Fibroblast of the aortic adventitia (primary cell): ENCODE results near the gene ZNF775. TPM values are rescaled to one million over a fixed set of nuclear protein-coding genes. Genes with fewer than 3 reads are reported as not detected.
A peak's percentile ranks its signal among the peaks of the same experiment; 100 is the strongest.

Experiments used
- DNase-seq: peaks from one replicate; pipeline ENCODE4 v3.0.0-alpha.2; 2010; ENCODE audit warnings: low read depth
- H3K4me3 ChIP-seq: 2 replicates; pipeline ENCODE4 v1.5.1; 2011; ENCODE audit warnings: low read depth, mild to moderate bottlenecking, control low read depth, low read length, moderate library complexity
- CTCF ChIP-seq: IDR thresholded peaks from 2 replicates; pipeline ENCODE4 v1.5.1; 2011; ENCODE audit warnings: mild to moderate bottlenecking, low read length, control low read depth, inconsistent platforms; ENCODE audit not compliant: insufficient read depth
- total RNA-seq: library from RNA; depleted of rRNA; stranded (reverse); fragments of >200 nt; gene quantifications from 2 replicates; pipeline ENCODE4 v1.2.3, GENCODE V29; 2012; ENCODE audit warnings: low replicate concordance

Gene ZNF775
- total RNA-seq, 1 donor = 2.8 TPM

- DNase-seq = no peak
- no peak for TF ChIP-seq CTCF
- H3K4me3 ChIP-seq = no peak overlapping the region
Observed at GRCh38 chr7:150375662-150376521, 3.2 kb upstream of the ZNF775 start.

- DNase-seq = no peak
- H3K4me3 ChIP-seq = no peak overlapping the region
- TF ChIP-seq CTCF = no peak
Observed at GRCh38 chr7:150376560-150376959, 2.6 kb upstream of the ZNF775 start.

- H3K4me3 ChIP-seq = no peak overlapping the region
- TF ChIP-seq CTCF = no peak
- DNase-seq = no peak
Observed at GRCh38 chr7:150377196-150377595, 1.9 kb upstream of the ZNF775 start.

GRCh38 chr7:150377635-150378034 lies 1.5 kb upstream of the ZNF775 start:
- TF ChIP-seq CTCF = no peak
- DNase-seq = no peak
- no peak overlapping the region for H3K4me3 ChIP-seq

GRCh38 chr7:150378115-150378852 lies 846 bp upstream of the ZNF775 start:
- no peak for TF ChIP-seq CTCF
- DNase-seq = peak; percentile 57
- peak overlapping the region; percentile 73 for H3K4me3 ChIP-seq

- no peak for TF ChIP-seq CTCF
- DNase-seq = no peak
- H3K4me3 ChIP-seq = peak overlapping the region; percentile 84
Observed at GRCh38 chr7:150379441-150380379, 580 bp downstream of the ZNF775 start.
